ENCODE measurements around the gene SCLY. TPM values are rescaled to one million over a fixed set of nuclear protein-coding genes. Genes with fewer than 3 reads are reported as not detected.
A peak's percentile ranks its signal among the peaks of the same experiment; 100 is the strongest.

SCLY gene
- total and polyA plus RNA-seq, 2 of the 13 experiments (the other 11 are each of a cell fraction or from before 2014, with no cell fraction given): 27.9 to 38.6 TPM

DNA sequence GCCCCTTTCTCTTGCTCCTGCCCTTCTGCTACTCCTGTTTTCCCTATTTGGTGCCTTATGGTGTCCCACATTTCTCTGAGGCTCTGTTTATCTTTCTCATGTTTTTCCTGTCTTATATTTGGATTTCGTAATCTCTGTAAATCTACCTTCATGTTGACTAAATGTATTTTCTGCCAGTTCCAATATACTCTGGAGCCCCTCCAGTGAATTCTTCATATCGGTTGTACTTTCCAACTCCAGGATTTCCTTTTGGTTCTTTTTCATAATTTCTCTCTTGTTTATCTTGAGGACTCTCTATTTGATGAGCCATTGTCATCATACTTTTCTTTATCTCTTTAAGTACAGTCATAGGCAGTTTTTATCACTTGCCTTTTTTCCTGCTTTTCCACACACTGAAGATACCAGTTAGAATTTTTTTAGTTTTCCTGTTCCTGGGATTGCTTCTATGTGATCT is 19.1 kb downstream of the SCLY start (continued):
- TF ChIP-seq ZNF720 (CRISPR knock-in tag; IDR thresholded peaks at IDR 0.05) (no peak), PAX8 (CRISPR knock-in tag; IDR thresholded peaks at IDR 0.05; ENCODE audit: borderline replicate concordance) (no peak), ZNF274 (CRISPR knock-in tag; IDR thresholded peaks at IDR 0.05) (no peak), NBN (conservative IDR thresholded peaks at IDR 0.05) (no peak), ZNF619 (CRISPR knock-in tag; IDR thresholded peaks at IDR 0.05) (no peak), TARDBP (CRISPR knock-in tag; IDR thresholded peaks at IDR 0.05) (peak; percentile 96), IRX3 (CRISPR knock-in tag; IDR thresholded peaks at IDR 0.05; ENCODE audit: borderline replicate concordance, low read depth) (no peak), TP53 (CRISPR knock-in tag; conservative IDR thresholded peaks at IDR 0.05) (no peak), ZNF234 (CRISPR knock-in tag; conservative IDR thresholded peaks at IDR 0.05) (no peak), SP140L (CRISPR knock-in tag; IDR thresholded peaks at IDR 0.05; ENCODE audit: borderline replicate concordance) (peak; percentile 94; the same call in 1 of the 2 replicates), ZNF136 (CRISPR knock-in tag; IDR thresholded peaks at IDR 0.05; ENCODE audit: low read depth) (no peak), REPIN1 (CRISPR knock-in tag; IDR thresholded peaks at IDR 0.05; ENCODE audit: borderline replicate concordance, low read depth) (0 out of 2 replicates have a peak, but pooled peaks have one; percentile 73), SRSF1 (optimal IDR thresholded peaks at IDR 0.05; ENCODE audit: low read depth, low read length) (no peak), CHCHD3 (CRISPR knock-in tag; IDR thresholded peaks at IDR 0.05) (no peak), ZNF607 (CRISPR knock-in tag; IDR thresholded peaks at IDR 0.05; ENCODE audit: borderline replicate concordance) (no peak), ZNF839 (CRISPR knock-in tag; IDR thresholded peaks at IDR 0.05; ENCODE audit: borderline replicate concordance) (no peak), RFXANK (CRISPR knock-in tag; IDR thresholded peaks at IDR 0.05) (0 out of 2 replicates have a peak, but pooled peaks have one; percentile 35), ZNF790 (CRISPR knock-in tag; IDR thresholded peaks at IDR 0.05; ENCODE audit: borderline replicate concordance) (no peak), MAFG (CRISPR knock-in tag; IDR thresholded peaks at IDR 0.05) (no peak), ZNF564 (CRISPR knock-in tag; IDR thresholded peaks at IDR 0.05) (no peak), ZNF713 (CRISPR knock-in tag; IDR thresholded peaks at IDR 0.05) (no peak), ZNF644 (CRISPR knock-in tag; IDR thresholded peaks at IDR 0.05; ENCODE audit: low read depth) (peak; percentile 74; the same call in 1 of the 2 replicates), REL (CRISPR knock-in tag; conservative IDR thresholded peaks at IDR 0.05) (no peak), ZNF430 (CRISPR knock-in tag; IDR thresholded peaks at IDR 0.05) (no peak), FOXO1 (CRISPR knock-in tag; IDR thresholded peaks at IDR 0.05) (peak; percentile 97), HHEX (CRISPR knock-in tag; IDR thresholded peaks at IDR 0.05) (peak; percentile 86), KDM5B (CRISPR knock-in tag; IDR thresholded peaks at IDR 0.05; ENCODE audit: borderline replicate concordance) (no peak), SYNCRIP (IDR thresholded peaks at IDR 0.05; ENCODE audit: insufficient read depth, low read depth, low read length) (no peak), ZFP90 (CRISPR knock-in tag; IDR thresholded peaks at IDR 0.05; ENCODE audit: borderline replicate concordance) (no peak)
- TF ChIP-seq, protein P1, sequence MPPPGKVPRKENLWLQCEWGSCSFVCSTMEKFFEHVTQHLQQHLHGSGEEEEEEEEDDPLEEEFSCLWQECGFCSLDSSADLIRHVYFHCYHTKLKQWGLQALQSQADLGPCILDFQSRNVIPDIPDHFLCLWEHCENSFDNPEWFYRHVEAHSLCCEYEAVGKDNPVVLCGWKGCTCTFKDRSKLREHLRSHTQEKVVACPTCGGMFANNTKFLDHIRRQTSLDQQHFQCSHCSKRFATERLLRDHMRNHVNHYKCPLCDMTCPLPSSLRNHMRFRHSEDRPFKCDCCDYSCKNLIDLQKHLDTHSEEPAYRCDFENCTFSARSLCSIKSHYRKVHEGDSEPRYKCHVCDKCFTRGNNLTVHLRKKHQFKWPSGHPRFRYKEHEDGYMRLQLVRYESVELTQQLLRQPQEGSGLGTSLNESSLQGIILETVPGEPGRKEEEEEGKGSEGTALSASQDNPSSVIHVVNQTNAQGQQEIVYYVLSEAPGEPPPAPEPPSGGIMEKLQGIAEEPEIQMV (CRISPR knock-in tag; IDR thresholded peaks at IDR 0.05; ENCODE audit: low read depth): no peak
- TF ChIP-seq, protein P2, sequence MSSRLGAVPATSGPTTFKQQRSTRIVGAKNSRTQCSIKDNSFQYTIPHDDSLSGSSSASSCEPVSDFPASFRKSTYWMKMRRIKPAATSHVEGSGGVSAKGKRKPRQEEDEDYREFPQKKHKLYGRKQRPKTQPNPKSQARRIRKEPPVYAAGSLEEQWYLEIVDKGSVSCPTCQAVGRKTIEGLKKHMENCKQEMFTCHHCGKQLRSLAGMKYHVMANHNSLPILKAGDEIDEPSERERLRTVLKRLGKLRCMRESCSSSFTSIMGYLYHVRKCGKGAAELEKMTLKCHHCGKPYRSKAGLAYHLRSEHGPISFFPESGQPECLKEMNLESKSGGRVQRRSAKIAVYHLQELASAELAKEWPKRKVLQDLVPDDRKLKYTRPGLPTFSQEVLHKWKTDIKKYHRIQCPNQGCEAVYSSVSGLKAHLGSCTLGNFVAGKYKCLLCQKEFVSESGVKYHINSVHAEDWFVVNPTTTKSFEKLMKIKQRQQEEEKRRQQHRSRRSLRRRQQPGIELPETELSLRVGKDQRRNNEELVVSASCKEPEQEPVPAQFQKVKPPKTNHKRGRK (CRISPR knock-in tag; IDR thresholded peaks at IDR 0.05): no peak
- TF ChIP-seq, protein P3, sequence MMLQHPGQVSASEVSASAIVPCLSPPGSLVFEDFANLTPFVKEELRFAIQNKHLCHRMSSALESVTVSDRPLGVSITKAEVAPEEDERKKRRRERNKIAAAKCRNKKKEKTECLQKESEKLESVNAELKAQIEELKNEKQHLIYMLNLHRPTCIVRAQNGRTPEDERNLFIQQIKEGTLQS (CRISPR knock-in tag; IDR thresholded peaks at IDR 0.05): no peak
